NCI-H1092 (cell line): ENCODE results near the gene ANKRD13B.

ENCODE experiments used
- DNase-seq: peaks from one replicate; lab custom pipeline; 2025; lab: John Stamatoyannopoulos, UW

The ANKRD13B gene

DNA sequence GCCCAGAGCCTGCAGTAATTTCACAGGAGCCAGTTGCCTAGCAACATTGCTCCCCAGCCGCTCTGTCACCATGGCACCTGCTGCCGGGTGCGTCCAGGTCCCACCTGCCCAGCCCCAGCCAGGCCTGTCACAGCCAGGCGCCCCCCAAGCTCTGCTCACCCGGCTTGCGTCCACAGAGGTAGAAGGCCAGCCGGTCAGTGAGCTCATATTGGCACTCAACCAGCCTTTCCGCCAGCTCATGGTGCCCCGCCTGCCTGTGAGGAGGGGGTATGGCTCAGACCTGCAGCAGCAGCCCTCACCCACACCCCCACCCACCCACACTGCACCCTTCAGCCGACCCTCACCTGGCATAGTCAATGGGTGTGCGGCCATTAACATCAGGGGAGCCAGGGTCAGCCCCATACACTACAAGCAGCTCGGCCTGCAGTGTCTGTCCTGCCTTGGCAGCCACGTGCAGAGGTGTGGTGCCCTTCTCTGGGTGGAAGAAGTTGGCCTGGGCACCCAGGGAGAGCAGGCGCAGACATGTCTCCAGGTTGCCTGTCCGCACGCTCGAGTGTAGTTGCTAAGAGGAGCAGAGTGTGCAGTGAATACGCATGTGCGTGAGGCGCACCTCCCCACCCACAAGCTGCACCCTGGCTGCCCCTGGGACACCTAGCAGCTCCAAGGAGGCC lies 11.2 kb upstream of the ANKRD13B start:
- DNase-seq: no peak

DNA sequence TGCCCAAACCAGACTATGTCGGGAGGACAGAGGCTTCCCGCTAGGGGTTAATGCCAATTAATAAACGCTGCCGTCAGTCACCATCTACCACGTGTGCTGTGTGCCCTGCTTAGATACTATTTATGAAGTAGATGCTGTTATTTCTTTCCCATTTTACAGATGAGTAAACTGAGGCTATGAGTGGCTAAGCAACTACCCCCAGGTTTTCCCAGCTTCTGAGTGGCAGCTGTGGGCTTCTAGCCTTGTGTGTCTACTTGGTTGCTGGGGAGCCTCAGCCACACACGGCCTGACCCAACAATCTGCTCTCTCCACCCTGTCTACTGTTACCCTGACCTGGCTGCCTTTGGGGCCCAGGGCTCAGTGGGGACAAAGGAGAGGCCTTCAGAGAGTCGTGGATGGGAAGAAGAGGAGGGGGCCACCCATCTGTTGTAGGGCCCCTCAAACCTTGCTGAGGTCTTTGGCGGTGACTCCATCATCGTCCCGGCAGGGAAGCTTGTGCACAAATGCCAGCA lies 10.6 kb upstream of the ANKRD13B start:
- no peak for DNase-seq

DNA sequence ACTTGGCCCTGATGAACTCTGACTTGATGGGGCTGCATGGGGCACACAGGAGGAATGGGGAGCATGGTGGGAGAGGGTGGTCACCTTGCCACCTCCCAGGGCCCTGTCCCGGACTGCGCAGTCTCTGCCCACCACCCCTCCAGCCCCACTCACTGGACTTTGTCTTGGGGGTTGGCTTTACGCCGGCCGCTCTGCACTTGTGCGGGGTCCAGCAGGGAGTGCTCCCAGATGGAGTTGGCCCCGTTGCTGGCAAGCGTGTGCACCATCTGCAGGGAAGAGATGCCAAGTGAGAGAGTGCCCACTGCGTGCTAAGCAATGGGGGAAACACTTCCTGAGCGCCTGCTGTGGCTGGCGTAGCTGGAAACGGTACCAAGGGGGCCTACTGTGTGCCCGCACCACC lies 10.2 kb upstream of the ANKRD13B start:
- DNase-seq: no peak

DNA sequence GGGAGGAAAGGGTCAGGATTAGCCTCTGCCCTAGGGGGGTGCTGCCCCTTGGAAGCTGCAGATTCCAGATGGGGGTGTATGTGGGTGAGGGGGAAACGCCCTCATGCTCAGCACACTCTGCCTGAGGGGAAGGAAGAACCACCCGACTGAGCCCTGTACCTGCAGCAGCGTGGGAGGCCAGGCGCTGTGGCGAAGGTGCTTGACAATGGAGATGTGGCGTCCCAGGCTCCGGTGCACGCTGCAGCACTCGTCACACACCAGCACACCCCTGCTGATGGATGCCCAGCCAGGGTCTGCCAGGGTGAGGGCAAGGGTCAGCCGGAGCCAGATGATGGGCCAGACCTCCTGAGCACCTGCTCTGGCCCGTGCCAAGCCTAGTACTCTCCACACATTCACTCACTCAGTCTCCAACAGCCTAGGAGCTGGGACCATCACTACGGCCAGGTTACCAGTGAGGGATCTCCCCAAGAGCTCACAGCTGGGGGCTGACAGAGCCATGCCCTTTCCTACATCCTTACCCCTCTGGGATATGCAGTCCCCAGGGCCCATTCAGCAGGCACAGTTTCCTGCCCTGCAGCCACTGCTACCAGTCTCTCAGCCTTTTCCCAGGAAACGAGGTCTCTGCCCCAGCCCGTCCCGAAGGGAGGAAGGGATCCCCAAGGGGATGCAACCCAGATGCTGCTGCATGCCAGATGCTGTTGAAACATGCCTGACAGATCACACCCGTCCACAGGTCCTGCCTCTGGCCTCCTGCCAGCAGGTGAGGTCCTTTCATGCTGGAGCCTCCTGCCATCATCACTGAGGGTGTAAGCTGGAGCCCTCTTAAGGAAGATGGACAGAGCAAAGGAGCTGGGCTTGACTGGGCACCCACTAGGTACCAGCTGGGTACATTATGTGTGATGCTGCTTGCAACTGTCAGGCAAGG lies 9.3 kb upstream of the ANKRD13B start:
- DNase-seq: no peak

DNA sequence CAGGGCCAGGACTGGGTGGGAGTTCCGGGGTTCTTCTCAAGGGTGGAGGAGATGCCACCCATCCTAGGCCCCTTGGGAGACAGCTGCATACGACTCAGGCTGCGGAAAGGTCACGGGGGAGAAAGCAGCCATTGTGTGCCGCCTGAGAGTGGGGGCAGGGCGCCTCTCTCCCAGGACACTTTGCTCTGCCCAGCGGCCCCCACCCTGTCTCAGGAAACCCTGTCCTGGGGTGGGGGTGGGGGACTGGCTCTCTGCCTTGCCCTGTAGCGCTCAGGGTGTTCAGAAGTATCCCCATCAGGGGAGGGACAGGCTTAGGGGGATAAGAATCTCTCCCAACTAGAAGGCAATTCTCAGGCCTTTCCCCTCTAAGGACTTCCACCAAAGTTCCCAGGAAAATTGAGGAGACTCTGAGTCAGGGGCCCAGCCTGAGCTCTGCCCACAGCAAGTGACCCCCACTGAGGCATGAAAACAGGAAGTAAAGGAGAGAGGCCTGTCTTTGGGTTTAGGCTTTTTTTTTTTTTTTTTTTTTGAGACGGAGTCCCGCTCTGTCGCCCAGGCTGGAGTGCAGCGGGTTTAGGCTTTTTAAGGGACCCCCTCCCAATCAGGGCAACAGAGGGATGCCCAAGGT lies 8.4 kb upstream of the ANKRD13B start:
- DNase-seq: no peak

DNA sequence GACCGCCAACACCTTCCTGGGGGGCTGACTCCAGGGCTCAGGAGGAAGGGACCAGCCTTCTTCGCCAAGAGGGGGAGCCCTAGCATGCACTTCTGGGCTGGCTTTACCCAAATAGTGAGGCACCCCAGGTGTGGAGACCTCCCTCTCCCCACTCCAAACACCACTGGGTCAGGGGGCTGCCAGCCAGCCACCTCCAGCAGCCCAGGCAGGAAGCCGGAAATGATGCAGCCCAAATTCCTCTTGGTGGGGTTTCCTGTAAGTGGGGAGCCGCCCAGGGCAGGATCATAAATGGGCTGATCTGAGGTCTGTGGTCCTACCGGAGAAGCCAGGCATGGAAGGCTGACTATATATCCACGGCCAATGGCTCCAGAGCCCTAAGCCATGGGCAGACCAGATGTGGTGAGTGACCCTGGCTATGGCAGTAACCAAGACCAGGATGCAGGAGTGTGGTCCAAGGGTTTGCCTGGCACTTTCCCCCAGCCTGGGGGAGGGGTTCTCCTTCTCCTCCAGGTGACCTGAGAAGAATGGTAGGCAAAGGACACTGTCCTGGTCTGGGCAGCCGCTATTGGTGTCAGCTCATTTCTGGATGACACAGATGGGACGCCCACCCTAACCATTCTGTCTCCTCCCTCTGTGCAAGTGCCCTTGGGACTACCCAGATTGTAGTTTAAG lies 7.7 kb upstream of the ANKRD13B start:
- no peak for DNase-seq

DNA sequence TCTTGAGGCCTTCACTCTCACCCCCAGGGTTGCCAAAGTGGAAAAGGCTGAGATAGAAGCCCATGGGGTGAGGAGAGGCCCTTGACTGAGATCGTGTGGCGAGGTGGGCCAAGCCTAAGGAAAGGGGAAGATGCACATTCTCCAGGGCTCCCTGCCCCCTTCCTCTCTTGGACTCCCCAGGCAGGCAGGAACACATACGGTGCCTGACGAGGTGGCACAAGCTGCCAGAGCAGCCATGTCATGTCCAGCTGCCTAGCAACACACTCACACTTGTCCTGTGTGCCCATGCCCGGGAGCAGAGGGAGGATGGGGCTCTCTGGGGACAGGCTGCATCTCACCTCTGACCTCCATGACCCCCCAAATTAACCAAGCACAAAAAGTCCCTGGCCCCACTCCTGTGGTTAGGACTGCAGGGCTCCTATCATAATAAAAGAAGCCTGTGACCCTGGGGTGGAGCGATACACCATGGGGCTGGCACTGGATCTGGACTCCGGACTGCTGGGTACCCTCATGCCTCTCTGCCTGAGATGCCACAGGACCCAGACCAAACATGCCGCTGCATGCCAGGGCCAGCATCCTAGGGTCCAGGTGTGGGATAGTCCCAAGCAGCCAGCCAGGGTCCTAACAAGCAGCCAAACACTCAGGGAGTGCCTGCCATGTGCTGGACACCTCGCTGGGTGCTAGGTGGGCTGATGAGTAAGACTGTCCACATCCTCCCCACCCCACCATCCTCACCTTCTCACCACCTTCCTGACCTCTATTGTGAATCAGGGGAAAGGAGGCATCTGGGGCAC lies 6.1 kb upstream of the ANKRD13B start:
- no peak for DNase-seq

DNA sequence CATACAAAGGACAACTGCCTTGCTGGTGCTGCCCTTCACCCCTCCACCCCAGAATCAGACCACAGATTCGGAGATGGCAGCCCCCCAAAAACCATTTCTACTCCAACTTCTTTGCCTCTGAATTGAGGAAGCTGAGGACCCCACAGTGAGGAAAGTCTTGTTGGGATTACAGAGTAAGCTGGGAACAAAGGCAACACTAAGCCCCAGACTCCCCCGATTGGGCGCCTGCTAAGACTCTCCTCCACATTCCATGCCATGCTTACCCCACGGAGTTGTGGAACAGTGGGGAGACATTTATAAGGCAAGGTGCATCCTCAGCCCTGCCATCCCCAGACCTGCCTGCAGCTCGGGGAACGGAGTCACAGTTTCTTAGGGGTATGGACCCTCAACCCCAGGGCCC lies 5.3 kb upstream of the ANKRD13B start:
- DNase-seq: no peak

DNA sequence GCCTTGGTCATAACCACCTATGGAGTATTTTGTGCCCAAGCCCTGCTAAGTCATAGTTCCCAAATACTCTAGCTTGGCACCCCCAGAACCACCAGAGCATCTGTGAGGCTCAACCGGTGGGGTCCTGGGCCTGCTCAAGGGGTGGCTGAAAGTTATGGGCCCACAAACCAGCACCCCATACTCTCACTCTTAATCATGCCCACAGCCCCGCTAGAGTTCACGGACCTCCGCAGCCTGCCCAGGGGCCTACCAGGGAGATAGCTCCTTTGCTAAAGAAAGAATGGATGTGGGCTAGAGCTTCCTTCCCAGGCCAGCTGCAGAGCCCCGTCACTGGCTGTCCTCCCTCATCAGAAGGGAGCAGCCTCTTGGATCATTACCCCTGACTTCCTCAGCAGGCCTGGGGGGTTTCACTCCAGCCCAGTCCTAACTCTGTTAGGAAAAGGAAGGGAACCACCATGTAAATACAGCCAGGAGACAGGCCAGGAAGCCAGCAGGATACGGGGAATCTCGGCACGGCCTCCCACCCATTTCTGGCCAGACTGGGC lies 4.8 kb upstream of the ANKRD13B start:
- no peak for DNase-seq

DNA sequence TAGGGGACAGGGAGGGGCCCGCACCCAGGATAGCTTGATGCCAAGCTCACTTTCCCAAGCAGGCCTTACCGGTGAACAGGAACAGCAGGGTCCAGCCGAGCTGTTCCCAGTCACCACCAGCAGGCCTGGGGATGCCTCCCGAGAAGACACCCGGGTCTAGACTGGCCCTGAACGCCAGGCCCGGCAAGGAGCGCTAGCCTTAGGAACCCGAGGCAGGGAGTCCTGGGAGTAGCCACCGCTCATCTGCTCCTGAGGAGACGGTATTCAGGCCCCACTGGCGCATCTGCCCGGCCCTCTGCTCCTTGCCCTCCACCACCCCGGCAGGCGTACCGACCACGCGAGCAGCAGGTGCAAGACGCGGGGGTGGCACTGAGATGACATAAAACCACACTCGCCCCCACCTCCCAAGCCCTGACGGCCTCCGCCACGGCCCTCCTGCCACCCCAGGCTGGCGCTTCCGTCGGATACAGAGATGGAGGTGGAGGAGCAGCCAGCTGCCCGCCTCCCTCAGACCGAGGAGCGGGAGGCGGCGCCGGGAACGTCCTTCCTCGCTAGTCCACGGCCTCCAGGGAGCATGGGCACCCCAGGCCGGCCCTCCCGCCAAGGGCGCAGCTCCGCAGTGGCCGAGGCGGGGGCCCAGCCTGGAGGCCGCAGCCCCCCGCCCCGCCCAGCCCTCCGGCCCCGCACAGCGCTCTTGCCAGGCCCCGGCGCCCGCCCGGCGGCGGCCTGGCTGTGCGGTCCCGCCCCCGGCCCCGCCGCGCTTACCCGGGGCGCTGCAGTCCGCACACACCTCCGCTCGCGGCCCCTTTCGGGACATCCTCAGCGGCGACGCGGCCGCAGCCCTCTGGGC lies 4.1 kb upstream of the ANKRD13B start:
- DNase-seq: peak; percentile 43

DNA sequence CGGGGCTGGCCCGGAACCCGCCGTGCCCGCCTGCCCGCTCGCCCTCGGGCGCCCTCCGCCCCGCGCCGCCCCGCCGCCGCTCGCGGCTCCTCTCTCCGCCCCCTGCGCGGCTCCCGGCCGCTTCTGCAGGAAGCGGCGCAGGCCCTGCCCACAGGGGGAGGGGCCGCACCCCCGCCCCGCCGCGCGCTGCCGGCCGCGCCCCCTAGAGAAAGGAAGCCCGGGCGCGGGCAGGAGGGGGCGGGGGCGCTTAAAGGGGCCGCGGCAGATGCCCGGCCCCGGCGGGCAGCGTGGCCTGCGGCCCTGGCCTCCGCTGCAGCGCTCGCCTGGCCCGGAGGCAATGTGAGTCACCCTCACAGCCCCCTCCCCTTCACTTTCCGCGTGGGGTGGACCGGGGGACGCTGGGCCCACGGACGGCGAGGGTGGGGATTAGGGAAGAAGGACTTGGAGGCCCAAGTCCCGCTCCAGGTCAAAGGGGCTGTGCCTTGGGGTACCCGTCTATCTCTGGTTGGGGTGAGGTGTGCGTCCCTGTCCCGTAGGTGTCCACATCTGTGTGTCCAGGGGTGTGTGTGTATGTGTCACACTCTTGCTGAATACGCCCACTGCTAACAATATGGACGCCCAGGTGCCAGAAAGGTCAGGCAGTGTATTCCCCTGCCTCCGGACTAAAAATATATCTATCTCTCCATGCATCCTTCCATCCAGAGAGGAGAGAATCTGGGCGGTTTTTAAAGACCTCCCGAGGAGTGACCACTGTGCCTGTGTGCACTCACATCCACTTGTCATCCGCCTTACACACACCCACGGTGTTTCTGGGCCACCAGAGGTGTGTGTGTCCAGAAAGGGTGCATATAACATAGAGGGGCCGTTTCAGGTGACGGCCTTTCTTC lies 3.2 kb upstream of the ANKRD13B start, which contains the start of gene GIT1:
GIT1 (minus strand) TSS at position 125 of the 887 bp plus-strand sequence. CDS start 270 bp downstream, outside the sequence.
- peak; percentile 80 for DNase-seq

DNA sequence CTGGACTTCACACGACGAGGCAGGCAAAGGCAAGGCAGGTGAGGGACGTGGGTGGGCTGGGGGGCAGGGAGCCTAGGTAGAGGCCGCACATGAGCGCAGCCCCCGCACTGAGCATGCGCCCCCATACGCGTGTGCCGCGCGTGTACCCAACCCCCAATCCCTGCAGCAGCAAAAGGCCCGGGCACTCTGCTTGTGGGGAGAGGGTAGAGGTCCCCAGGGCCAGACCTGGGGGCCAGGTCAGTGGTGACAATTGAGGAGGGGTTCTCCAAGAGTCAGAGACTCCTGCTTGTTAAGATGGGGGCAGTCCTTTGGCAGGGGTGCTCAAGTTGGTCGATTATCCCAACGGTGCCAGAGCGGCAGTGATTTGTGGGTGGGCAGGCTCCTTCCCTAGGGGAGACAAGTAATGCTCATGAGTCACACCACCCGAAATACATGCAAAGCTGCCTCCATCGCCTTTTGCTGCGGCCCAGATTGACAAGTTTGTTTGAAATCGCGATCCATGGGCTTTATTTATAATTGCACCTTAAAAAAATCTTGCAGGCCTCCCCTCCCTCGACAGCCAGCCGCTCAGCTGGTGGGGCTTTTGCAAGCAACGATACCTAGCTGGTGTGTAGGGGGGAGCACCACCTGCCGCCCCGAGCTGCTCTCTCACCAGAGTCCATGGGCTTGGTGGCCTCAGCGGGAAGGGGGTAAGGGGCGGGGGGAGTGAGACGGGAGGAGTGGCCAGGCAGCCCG lies 2.4 kb upstream of the ANKRD13B start:
- DNase-seq: peak; percentile 52

DNA sequence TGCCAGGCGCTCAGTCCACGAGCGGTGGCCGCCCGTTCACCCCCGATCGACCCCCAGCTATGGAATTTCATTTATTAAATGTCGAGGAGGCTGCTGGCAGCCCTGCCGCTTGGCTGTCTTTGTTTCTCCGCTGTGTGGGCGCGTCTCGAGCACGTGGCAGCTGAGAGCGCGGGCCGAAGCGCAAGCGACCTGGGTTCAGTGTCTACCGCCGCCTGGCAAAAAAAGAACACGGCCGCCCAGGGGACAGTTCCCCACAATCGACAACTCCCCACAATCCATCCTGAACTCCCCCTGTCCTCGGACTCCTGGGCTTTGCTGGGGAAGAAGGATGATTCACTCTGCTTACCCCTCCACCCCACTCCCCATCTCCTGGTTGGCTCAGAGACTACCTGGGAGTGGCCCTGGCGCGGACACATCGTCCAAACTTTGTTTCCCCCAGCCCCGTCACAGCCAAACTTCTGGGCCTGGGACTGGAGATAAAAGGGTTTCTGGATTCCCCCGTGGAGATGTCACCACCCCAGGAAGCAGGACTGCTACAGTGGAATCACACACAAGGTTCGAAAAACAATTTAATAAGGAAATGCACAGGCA lies 1.7 kb upstream of the ANKRD13B start:
- no peak for DNase-seq

DNA sequence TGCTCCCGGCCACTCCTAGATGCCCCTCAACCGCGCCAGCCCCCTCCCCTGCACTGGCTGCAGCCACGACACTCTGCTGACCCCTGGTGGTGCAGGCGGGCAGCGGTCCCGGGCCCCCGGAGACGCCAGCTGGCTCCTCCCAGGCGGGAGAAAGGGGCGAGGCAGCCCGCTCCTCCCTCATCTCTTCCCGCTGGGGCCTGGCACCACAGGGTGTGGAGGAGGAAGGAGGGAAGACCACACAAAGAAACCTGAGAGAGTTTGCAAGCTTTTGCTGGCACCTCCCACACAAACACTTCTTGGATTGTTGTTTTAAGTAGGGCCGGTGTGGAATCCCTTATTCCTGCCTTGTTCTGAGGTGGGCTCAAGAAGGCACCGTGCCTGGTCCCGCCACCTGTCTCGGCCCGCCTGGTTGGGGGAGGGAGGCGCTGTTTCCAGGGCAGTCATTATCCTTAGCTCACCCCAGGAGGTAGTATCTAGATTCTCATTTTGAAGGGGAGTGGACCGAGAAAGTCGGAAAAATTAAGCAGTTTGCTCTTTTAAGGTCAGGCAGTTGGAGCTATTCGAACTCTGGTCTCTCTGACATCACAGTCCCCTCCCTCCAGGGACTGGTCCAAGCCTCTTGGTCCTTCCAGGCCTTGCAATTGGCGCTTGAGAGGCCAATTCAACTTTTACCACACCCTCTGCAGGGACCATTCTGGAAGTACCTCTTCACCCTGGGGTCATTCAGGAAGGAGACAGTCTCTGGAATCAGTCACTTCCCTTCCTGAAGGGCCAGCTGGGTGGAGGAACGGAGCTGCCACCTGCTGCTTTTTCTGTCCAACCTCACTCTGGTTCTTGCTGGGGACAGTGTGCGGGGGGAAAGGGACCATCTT lies 959 bp upstream of the ANKRD13B start:
- peak; percentile 89 for DNase-seq

DNA sequence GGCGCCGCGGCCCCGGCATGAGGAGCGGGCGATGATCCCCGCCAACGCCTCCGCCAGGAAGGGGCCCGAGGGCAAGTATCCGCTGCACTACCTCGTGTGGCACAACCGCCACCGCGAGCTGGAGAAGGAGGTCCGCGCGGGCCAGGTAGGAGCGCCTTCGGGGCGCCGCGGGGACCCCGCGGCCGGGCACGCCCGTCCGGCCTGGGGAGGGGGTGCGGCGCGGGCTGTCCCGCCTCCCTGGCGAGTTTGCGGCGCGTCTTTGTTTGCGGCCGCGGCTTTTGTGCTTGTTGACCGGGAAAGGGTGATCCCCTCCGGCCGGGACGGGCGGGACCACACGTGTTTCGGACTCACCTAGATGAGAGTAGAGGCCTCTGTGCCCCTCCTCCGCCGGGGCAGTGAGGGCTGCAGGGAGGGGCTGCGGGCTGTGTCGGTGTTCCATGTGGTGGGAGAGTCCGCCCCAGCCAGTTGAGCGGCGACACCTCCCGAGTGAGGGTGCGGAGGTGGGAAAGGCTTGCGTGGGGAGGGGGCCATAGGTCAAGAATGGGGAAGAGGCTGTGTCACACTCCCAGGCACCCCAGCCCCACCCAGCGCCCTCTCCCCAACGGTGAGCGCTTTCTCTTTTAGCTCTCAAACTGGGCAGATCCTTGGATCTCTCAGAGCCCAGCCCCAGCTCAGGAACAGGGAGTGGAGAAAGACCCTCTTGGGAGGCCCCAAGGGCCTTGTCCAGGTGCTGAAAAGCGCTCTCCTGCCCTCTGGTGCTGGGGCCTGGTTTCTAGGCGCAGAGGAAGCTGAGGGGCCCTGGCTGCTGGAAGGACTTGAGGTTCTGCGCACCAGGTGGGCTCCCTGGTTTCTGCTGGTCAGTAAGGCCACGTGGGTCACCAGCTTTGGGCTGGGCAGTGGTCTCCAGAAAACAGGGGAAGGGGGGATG lies 923 bp downstream of the ANKRD13B start:
- peak; percentile 12 for DNase-seq
